Uterus (tissue), 4 donors: ENCODE measurements around the gene SLC6A6. TPM values are rescaled to one million over a fixed set of nuclear protein-coding genes. Genes with fewer than 3 reads are reported as not detected.
"Not testable (repeated sequence)": the region's sequence is repeated elsewhere in the genome, so short reads cannot be mapped to it uniquely, and the experiment has no call there.

Experiments
- DNase-seq, 2 donors: peaks; one replicate each; pipeline ENCODE4 v3.0.0-alpha.2; 2019 to 2020
- H3K27ac ChIP-seq, 2 donors: fragments of 200-600 bp; sonication (generic); 1 replicate in 1 of 2; 2 replicates in 1 of 2; pipeline ENCODE4 v1.5.1; 2016 to 2018
- H3K27me3 ChIP-seq, 2 donors: fragments of 200-600 bp; sonication (generic); one replicate each; pipeline ENCODE4 v1.5.1; 2018 to 2019; ENCODE audit warnings: control low read depth in 1 of 2
- H3K36me3 ChIP-seq, 2 donors: fragments of 200-600 bp; sonication (generic); one replicate each; pipeline ENCODE4 v1.5.1; 2019; ENCODE audit warnings: control low read depth in 1 of 2
- H3K4me1 ChIP-seq, 2 donors: fragments of 200-600 bp; sonication (generic); one replicate each; pipeline ENCODE4 v1.5.1; 2018 to 2019; ENCODE audit warnings: control low read depth in 1 of 2
- H3K4me3 ChIP-seq, 2 donors: fragments of 200-600 bp; sonication (generic); 1 replicate in 1 of 2; 2 replicates in 1 of 2; pipeline ENCODE4 v1.5.1; 2018 to 2019; ENCODE audit warnings: mild to moderate bottlenecking in 1 of 2
- H3K9me3 ChIP-seq, 2 donors: fragments of 200-600 bp; sonication (generic); one replicate each; pipeline ENCODE4 v1.5.1; 2019; ENCODE audit warnings: control low read depth in 1 of 2
- POLR2A ChIP-seq, 2 donors: fragments of 450-650 bp; IDR thresholded peaks; one replicate each; pipeline ENCODE4 v1.6.1; 2016; ENCODE audit warnings: antibody characterized with exemption in 2 of 2, mild to moderate bottlenecking in 1 of 2, moderate library complexity in 1 of 2
- intact Hi-C: fragments of 100-400 bp; cut with DNase I; formaldehyde crosslinking; loops from one replicate; pipeline ENCODE4 v1.15.1; 2023; ENCODE audit warnings: low total_unique reads
- total RNA-seq, 4 donors: library from RNA; depleted of rRNA in 3 of 4; stranded (reverse); fragments of >200 nt in 3 of 4; gene quantifications; one replicate each; pipeline versions ENCODE4 v1.1.0 to v1.2.4, GENCODE V29; 2014 to 2023
- TF ChIP-seq, protein P1 (sequence below), 4 experiments: fragments of 200-600 bp in 2 of 4; fragments of 450-650 bp in 2 of 4; sonication (generic) in 2 of 4; IDR thresholded peaks; one replicate each; pipeline ENCODE4 v1.5.1; 2016 to 2019; ENCODE audit warnings: antibody characterized with exemption in 4 of 4, mild to moderate bottlenecking in 2 of 4, moderate library complexity in 1 of 4
- donor health status: DM: yes; HTN: yes; CAD: no.

SLC6A6 gene
- total RNA-seq, 4 donors from 2014 or later, result 15.9 to 37.5 (median 18.0) TPM

- Histone ChIP-seq H3K4me3 (no peak overlapping the region), H3K27ac (no peak overlapping the region), H3K9me3 (no peaks in the 10 kb centered on the region), H3K36me3 (no peaks in the 10 kb centered on the region), H3K27me3 (no peaks in the 10 kb centered on the region), H3K4me1 (no peaks in the 10 kb centered on the region)
- TF ChIP-seq POLR2A (IDR thresholded peaks at IDR 0.05), result no peak
- TF ChIP-seq, protein P1, sequence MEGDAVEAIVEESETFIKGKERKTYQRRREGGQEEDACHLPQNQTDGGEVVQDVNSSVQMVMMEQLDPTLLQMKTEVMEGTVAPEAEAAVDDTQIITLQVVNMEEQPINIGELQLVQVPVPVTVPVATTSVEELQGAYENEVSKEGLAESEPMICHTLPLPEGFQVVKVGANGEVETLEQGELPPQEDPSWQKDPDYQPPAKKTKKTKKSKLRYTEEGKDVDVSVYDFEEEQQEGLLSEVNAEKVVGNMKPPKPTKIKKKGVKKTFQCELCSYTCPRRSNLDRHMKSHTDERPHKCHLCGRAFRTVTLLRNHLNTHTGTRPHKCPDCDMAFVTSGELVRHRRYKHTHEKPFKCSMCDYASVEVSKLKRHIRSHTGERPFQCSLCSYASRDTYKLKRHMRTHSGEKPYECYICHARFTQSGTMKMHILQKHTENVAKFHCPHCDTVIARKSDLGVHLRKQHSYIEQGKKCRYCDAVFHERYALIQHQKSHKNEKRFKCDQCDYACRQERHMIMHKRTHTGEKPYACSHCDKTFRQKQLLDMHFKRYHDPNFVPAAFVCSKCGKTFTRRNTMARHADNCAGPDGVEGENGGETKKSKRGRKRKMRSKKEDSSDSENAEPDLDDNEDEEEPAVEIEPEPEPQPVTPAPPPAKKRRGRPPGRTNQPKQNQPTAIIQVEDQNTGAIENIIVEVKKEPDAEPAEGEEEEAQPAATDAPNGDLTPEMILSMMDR (IDR thresholded peaks at IDR 0.05), result no peak
- intact Hi-C loops, result no loop called here
- peak; percentile 6 to 10 for DNase-seq
Measured at GRCh38 chr3:14512281-14512941, 110.0 kb downstream of the SLC6A6 start.

- intact Hi-C loops, result no loop called here
Measured at GRCh38 chr3:14512942-14513327, 110.5 kb downstream of the SLC6A6 start.

DNA sequence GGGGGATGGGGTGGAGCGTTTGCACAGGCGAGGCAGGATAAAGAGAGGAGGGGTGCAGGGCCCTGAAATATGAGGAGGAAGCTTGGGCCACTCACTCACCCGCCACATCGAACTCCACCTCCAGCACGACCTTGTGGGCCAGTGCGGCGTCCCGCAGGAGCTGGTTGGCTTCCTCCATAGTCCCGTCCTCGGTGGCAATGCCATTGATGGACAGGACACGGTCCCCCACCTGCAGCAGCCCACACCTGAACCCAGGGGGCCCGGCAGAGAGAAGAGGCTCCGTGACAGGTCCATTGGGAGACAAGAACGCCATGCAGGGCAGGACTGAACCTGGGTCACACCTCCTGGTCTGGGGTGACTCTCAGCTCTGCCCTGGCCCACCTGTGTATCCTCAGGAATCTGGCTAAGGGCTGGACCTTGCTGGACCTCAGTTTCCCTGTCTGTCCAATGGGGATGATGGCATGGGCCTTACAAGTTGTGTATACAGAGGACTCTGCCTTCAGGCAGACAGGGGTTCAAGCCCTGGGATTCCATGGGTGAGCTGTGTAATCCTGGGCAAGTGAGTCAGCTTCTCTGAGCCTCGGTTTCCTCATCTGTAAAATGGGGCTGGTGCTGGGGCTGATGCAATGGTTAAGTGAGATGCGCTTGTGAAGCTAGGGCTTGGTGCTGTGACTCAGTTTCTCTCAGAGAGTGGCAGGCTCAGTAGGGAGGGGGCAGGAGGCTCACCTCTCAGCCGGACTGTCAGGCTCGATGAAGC lies 111.3 kb downstream of the SLC6A6 start:
- H3K27me3 ChIP-seq, result no peaks in the 10 kb centered on the region
- peak; percentile 8 to 10 for DNase-seq
- no peak overlapping the region for H3K4me3 ChIP-seq
- intact Hi-C loops, result no loop called here
- H3K36me3 ChIP-seq, result no peaks in the 10 kb centered on the region
- H3K4me1 ChIP-seq, result no peaks in the 10 kb centered on the region
- H3K27ac ChIP-seq, result no peak overlapping the region
- no peaks in the 10 kb centered on the region for H3K9me3 ChIP-seq
- TF ChIP-seq POLR2A (IDR thresholded peaks at IDR 0.05), result no peak
- TF ChIP-seq, protein P1 (IDR thresholded peaks at IDR 0.05), result no peak

More at GRCh38 chr3:14512942-14513327, 110.5 kb downstream of the SLC6A6 start:
- Histone ChIP-seq H3K9me3 (no peaks in the 10 kb centered on the region), H3K4me1 (no peaks in the 10 kb centered on the region), H3K4me3 (no peak overlapping the region), H3K27me3 (no peaks in the 10 kb centered on the region), H3K36me3 (no peaks in the 10 kb centered on the region), H3K27ac (no peak overlapping the region)
- DNase-seq, result peak in 1 of 2 donors; percentile 4
- TF ChIP-seq, protein P1 (IDR thresholded peaks at IDR 0.05), result no peak
- TF ChIP-seq POLR2A (IDR thresholded peaks at IDR 0.05), result no peak

DNA sequence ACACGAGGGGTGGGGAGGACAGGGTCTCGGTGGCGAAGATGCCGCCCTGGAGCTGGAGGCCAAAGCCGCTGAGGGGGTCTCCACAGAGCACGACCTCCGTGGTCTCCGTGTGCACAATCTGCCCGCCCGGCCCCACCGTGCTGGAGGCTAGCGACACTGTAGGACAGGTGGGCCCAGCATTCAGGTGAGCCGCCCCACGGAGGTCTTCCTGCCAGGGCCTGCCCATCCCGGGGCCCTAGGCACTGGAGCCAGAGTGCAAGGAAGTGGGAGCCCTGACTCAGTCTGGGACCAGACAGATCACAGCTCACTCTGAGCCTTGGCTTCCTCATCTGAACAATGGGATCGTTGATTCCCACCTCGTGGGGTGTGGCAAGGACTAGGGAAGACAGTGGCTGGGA lies 111.9 kb downstream of the SLC6A6 start:
- H3K27me3 ChIP-seq, result no peaks in the 10 kb centered on the region
- H3K9me3 ChIP-seq, result no peaks in the 10 kb centered on the region
- no peaks in the 10 kb centered on the region for H3K36me3 ChIP-seq
- intact Hi-C loops, result no loop called here
- peak in 1 of 2 donors; percentile 10 for DNase-seq
- H3K4me1 ChIP-seq, result no peaks in the 10 kb centered on the region
- H3K4me3 ChIP-seq, result no peak overlapping the region
- TF ChIP-seq, protein P1 (IDR thresholded peaks at IDR 0.05), result no peak
- TF ChIP-seq POLR2A (IDR thresholded peaks at IDR 0.05), result no peak
- H3K27ac ChIP-seq, result no peak overlapping the region

DNA sequence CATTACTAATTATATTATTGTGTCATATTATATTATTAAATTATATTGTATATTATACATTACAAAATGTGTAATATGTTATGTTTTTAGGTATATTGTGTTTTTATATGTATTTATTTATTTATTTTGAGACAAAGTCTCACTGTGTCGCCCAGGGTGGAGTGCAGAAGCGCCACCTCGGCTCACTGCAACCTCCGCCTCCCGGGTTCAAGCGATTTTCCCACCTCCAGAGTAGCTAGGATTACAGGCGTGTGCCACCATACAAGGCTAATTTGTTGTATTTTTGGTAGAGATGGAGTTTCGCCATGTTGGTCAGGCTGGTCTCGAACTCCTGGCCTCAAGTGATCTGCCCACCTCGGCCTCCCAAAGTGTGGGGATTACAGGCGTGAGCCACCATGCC lies 113.1 kb downstream of the SLC6A6 start:
- H3K4me1 ChIP-seq, DNase-seq, H3K36me3 ChIP-seq, H3K27me3 ChIP-seq, H3K27ac ChIP-seq, H3K9me3 ChIP-seq, intact Hi-C loops, H3K4me3 ChIP-seq: not testable (repeated sequence)
